T-helper 1 cell treated with Interleukin-12 subunit alpha and Interleukin-12 subunit beta and Interleukin-4 antibody, amounts not matched to agents 30 μg/mL and 1 μg/mL, for 36 hours (primary cell): ENCODE measurements around the gene PRRC1.

ENCODE experiments used
- H3K27ac Mint-ChIP-seq: one replicate; pipeline ENCODE4 v1.8.0; 2021; ENCODE audit warnings: mild to moderate bottlenecking, mixed read lengths
- H3K27me3 Mint-ChIP-seq: one replicate; pipeline ENCODE4 v1.8.0; 2021; ENCODE audit warnings: low read depth, mixed read lengths
- H3K36me3 Mint-ChIP-seq: one replicate; pipeline ENCODE4 v1.8.0; 2021; ENCODE audit warnings: low read depth, mixed read lengths
- H3K4me1 Mint-ChIP-seq: one replicate; pipeline ENCODE4 v1.8.0; 2021; ENCODE audit warnings: low read depth, mixed read lengths
- H3K4me3 Mint-ChIP-seq: one replicate; pipeline ENCODE4 v1.8.0; 2021; ENCODE audit warnings: mild to moderate bottlenecking, moderate library complexity, mixed read lengths
- H3K9me3 Mint-ChIP-seq: one replicate; pipeline ENCODE4 v1.8.0; 2021; ENCODE audit warnings: mixed read lengths

Gene PRRC1

DNA sequence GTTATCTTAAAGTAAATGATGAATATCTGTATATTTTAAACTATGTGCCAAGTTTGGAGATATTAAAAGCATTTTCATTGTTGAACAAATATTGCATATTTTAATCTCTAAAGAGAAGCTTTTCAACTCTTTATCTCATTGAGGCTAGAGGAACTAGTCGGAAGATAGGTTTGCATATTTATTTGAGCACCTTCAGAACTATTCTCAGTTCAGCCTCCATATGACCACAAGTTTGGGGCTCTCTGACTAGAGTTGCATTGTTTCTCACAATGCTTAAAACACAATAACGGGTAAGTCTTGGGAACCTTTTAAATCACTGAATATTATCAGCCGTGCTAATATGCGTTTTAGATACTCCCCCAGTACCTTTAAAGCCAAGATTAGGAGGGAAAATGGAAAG, 84.2 kb downstream of the PRRC1 start:
- no peaks in the 10 kb centered on the region for H3K9me3 Mint-ChIP-seq
- H3K36me3 Mint-ChIP-seq = no peaks in the 10 kb centered on the region
- H3K27me3 Mint-ChIP-seq = peaks cover 28% of the 10 kb centered on the region
- H3K4me1 Mint-ChIP-seq = no peaks in the 10 kb centered on the region
- no peak overlapping the region for H3K27ac Mint-ChIP-seq
- H3K4me3 Mint-ChIP-seq = no peak overlapping the region

DNA sequence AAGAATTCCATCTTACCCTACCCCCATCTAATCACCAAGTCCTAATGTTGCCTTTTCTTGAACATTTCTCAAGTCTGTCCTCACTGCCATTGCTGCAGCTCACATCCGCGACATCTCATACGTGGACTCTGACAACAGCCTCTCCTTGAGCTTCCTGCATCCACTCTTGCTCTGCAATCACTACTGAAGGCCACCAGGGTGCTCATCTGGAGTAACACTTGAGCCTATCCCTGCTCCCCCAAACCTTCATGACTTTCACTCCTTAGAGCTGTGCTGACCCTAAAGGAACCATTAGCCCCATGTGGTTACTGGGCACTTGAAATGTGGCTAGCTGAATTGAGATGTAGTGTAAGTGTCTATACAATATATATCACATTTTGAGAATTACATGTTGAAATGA, 85.0 kb downstream of the PRRC1 start:
- Mint-ChIP-seq H3K27me3 (peaks cover 28% of the 10 kb centered on the region), H3K4me1 (no peaks in the 10 kb centered on the region), H3K9me3 (no peaks in the 10 kb centered on the region), H3K4me3 (no peak overlapping the region), H3K36me3 (no peaks in the 10 kb centered on the region), H3K27ac (no peak overlapping the region)

DNA sequence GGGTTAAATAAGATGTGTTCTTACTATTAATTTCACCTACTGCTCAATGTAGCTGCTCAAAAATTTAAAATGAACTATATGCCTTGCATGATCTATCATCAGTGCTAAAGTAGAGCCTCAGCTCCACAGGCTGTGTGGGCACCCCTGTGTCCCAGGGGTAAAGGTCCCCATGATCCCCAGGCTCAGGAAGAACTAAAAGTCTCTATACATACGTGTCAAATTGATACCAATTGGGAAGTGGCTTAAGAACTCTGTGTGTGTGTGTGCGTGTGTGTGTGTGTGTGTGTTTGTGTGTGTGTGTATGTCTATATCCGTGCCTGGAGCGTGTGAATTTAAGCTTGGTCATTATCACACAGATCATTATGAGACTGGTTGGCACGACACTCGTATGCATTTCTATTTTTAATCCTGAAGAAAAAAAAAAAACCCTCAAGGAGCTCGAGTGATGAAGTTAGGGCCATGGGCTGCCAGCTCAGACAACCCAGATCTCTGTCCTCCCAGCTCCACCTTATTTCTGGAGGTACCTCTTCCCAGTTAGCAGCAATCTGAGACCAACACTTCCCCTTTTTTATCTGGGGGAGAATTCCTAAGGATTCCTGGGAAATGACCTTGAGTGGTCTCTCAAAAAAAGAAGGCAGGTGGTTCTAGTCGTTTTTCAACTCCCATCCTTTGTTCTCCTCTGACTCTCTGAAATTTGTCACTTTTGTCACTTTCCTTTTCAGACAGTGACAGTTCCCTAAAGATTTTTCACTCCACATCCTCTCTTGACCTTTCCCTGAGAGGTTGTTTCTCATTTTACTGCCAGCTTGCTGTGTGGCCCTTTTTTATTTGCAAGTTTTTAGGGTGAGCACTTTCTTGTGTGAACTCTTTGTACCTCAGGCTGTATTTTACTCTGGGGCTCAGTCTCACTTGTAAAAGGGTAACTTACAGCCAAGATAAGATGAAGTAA, 85.7 kb downstream of the PRRC1 start:
- H3K27me3 Mint-ChIP-seq = peaks cover 28% of the 10 kb centered on the region
- no peaks in the 10 kb centered on the region for H3K4me1 Mint-ChIP-seq
- H3K27ac Mint-ChIP-seq = no peak overlapping the region
- H3K4me3 Mint-ChIP-seq = no peak overlapping the region
- no peaks in the 10 kb centered on the region for H3K9me3 Mint-ChIP-seq
- no peaks in the 10 kb centered on the region for H3K36me3 Mint-ChIP-seq
